WTC11 (cell line): ENCODE measurements around the gene KIF17. TPM values are rescaled to one million over a fixed set of nuclear protein-coding genes. Genes with fewer than 3 reads are reported as not detected.

Experiments
- ATAC-seq: fragments of 200-7000 bp; cut with Tn5 transposase; 2 replicates; pipeline ENCODE4 v1.10.0; 2021; ENCODE audit warnings: mild to moderate bottlenecking, moderate library complexity
- CTCF ChIA-PET: fragments of 300-600 bp; sonication (Branson Sonifier 250); formaldehyde crosslinking; loops from one replicate; lab custom pipeline; 2021; ENCODE audit warnings: antibody characterized with exemption; lab: Charles Lee
- POLR2A ChIA-PET: fragments of 350-600 bp; sonication (Branson Sonifier 250); formaldehyde crosslinking; loops from one replicate; lab custom pipeline; 2021; ENCODE audit warnings: antibody characterized with exemption; lab: Charles Lee
- DNase-seq: peaks from one replicate; pipeline ENCODE4 v3.0.0; 2021; ENCODE audit warnings: low spot score
- H3K27ac Mint-ChIP-seq: 2 replicates; pipeline ENCODE4 v1.8.0; 2021; ENCODE audit warnings: mixed read lengths
- H3K27me3 Mint-ChIP-seq: 2 replicates; pipeline ENCODE4 v1.8.0; 2021; ENCODE audit warnings: low read depth, mild to moderate bottlenecking, moderate library complexity, mixed read lengths
- H3K36me3 Mint-ChIP-seq: 2 replicates; pipeline ENCODE4 v1.8.0; 2021; ENCODE audit warnings: mixed read lengths
- H3K4me1 Mint-ChIP-seq: 2 replicates; pipeline ENCODE4 v1.8.0; 2022; ENCODE audit warnings: mixed read lengths
- H3K4me3 Mint-ChIP-seq: 2 replicates; pipeline ENCODE4 v1.8.0; 2021; ENCODE audit warnings: mild to moderate bottlenecking, moderate library complexity, mixed read lengths
- H3K9me3 Mint-ChIP-seq: 2 replicates; pipeline ENCODE4 v1.8.0; 2021; ENCODE audit warnings: mixed read lengths
- AR ChIP-seq: fragments of 250-450 bp; sonication (Bioruptor Pico); IDR thresholded peaks from 2 replicates; pipeline ENCODE4 v1.9.0; 2021; ENCODE audit warnings: mild to moderate bottlenecking
- ARID4B ChIP-seq: sonication (generic); formaldehyde crosslinking; IDR thresholded peaks from 2 replicates; pipeline ENCODE4 v1.8.0; 2023; ENCODE audit warnings: missing genetic modification reagents, mild to moderate bottlenecking, borderline replicate concordance
- CTCF ChIP-seq: fragments of 200-600 bp; IDR thresholded peaks from 2 replicates; pipeline ENCODE4 v1.8.0; 2022; ENCODE audit warnings: antibody characterized with exemption
- ESRRA ChIP-seq: sonication (generic); formaldehyde crosslinking; IDR thresholded peaks from 2 replicates; pipeline ENCODE4 v1.8.1; 2022; ENCODE audit warnings: mild to moderate bottlenecking, missing genetic modification reagents, borderline replicate concordance
- HMGA2 ChIP-seq: fragments of 250-450 bp; sonication (Bioruptor Pico); IDR thresholded peaks from 2 replicates; pipeline ENCODE4 v1.4.0; 2021; ENCODE audit warnings: mild to moderate bottlenecking, moderate library complexity
- JAZF1 ChIP-seq: fragments of 250-450 bp; sonication (Bioruptor Pico); IDR thresholded peaks from 2 replicates; pipeline ENCODE4 v1.9.0; 2021; ENCODE audit warnings: moderate library complexity, mild to moderate bottlenecking, inconsistent platforms
- RELA ChIP-seq: sonication (generic); formaldehyde crosslinking; IDR thresholded peaks from 2 replicates; pipeline ENCODE4 v1.8.1; 2022; ENCODE audit warnings: missing genetic modification reagents, mild to moderate bottlenecking, borderline replicate concordance
- SP1 ChIP-seq: sonication (generic); formaldehyde crosslinking; conservative IDR thresholded peaks from 2 replicates; pipeline ENCODE4 v1.8.1; 2022; ENCODE audit warnings: missing genetic modification reagents
- ZMAT4 ChIP-seq: fragments of 250-450 bp; sonication (Bioruptor Pico); IDR thresholded peaks from 2 replicates; pipeline ENCODE4 v1.9.0; 2021; ENCODE audit warnings: mild to moderate bottlenecking
- ZNF232 ChIP-seq: sonication (generic); formaldehyde crosslinking; IDR thresholded peaks from 2 replicates; pipeline ENCODE4 v1.8.0; 2022; ENCODE audit warnings: mild to moderate bottlenecking, missing genetic modification reagents
- total RNA-seq: library from RNA; stranded (reverse); gene quantifications from 3 replicates; pipeline ENCODE4 v1.2.3, GENCODE V29; 2021
- TF ChIP-seq, protein P1 (sequence below): sonication (generic); formaldehyde crosslinking; IDR thresholded peaks from 2 replicates; pipeline ENCODE4 v1.8.1; 2022; ENCODE audit warnings: missing genetic modification reagents, borderline replicate concordance

KIF17 gene
- total RNA-seq, 1 experiment from 2014 or later: 8.1 TPM

DNA sequence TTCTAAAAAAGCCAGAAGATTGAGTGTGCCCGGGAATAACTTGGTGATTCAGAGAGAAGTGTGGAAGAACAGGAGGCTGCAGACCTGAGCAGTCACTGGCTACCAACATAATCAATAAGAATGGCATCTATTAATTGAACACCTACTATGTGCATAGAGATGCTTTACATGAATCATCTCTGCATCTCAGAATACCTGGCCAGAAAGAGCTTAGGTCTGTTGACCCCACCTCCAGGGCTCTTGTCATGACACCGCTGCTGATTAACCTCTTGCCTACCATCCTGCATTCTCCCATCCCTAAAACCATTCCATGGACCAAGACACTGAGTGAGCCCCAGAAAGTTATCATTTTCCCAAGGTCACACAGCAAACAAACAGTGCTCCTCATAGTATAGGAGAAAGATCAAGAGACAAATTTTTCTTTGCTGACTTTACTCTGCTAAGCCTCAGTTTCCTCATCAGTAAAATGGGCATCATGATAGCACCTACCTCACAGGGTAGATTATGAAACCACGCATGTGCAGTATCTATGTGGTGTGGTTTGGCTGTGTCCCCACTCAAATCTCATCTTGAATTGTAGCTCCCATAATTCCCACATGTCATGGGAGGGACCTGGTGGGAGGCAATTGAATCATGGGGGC, 100.8 kb downstream of the KIF17 start (continued):
- no peak for TF ChIP-seq SP1 (CRISPR knock-in tag)
- no peak for TF ChIP-seq RELA (CRISPR knock-in tag)

DNA sequence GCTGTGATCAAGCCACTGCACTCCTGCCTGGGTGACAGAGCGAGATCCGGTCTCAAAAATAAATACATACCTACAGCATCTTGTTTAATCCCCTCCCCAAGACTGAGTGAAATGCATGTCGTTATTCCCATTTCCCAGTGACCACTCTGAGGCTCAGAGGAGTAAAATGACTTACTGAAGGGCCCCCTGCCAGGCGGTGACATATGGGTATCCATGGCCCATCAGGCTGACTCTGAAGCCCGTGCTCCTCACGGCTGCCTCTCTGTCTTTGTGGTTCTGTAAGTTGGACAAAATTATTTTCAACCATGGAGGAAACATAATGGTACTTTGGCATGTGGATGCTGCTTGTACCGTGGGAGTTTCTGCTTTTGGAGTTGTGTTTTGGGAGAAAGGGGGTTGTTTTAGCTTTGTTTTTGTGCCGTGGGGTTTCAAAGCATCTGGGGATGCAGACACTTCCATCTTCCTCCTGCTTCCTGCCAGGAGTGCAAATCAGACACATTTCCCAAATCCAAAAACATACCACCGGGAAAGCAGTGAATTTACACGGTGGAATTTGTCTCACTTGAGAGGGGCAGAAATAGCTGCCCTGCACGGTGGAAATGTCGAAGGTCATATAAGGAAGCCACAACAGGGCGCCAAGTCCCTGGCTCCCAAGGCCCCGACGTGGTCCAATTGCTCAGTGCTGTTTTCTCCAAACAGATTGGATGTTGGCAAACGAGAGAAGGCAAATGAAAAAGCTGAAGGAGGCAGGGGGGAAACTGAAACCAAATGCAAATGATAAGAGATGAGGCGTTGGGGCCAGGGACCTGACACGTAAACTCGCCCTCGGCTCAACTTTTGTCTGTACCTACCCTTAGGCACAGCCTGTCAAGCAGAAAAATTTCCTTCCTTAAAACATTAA, 101.6 kb downstream of the KIF17 start:
- peak overlapping the region; percentile 57; the same call in 1 of the 2 replicates for H3K27ac Mint-ChIP-seq
- peak; percentile 18; the same call in 1 of the 2 replicates for ATAC-seq
- CTCF ChIA-PET: interaction anchor here (1.9 to 2.2 kb wide), 2 partner anchors 17 to 41 kb away, joined by 8 to 13 read pairs; partner anchors contain the start of gene PINK1

More for the DNA sequence above, 101.6 kb downstream of the KIF17 start:
- no peak overlapping the region for H3K4me3 Mint-ChIP-seq
- H3K9me3 Mint-ChIP-seq: no peaks in the 10 kb centered on the region
- H3K27me3 Mint-ChIP-seq: no peaks in the 10 kb centered on the region
- peaks cover 30% of the 10 kb centered on the region for H3K4me1 Mint-ChIP-seq
- TF ChIP-seq HMGA2 (CRISPR knock-in tag) (no peak), ZMAT4 (CRISPR knock-in tag) (no peak), AR (CRISPR knock-in tag) (no peak), JAZF1 (no peak), ESRRA (no peak), CTCF (no peak), ZNF232 (CRISPR knock-in tag) (no peak), SP1 (CRISPR knock-in tag) (no peak), RELA (CRISPR knock-in tag) (no peak), ARID4B (CRISPR knock-in tag) (no peak)
- TF ChIP-seq, protein P1, sequence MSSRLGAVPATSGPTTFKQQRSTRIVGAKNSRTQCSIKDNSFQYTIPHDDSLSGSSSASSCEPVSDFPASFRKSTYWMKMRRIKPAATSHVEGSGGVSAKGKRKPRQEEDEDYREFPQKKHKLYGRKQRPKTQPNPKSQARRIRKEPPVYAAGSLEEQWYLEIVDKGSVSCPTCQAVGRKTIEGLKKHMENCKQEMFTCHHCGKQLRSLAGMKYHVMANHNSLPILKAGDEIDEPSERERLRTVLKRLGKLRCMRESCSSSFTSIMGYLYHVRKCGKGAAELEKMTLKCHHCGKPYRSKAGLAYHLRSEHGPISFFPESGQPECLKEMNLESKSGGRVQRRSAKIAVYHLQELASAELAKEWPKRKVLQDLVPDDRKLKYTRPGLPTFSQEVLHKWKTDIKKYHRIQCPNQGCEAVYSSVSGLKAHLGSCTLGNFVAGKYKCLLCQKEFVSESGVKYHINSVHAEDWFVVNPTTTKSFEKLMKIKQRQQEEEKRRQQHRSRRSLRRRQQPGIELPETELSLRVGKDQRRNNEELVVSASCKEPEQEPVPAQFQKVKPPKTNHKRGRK (CRISPR knock-in tag): no peak
- POLR2A ChIA-PET: interaction anchor here (0.8 kb wide), 1 partner anchor 18 kb away, joined by 3 read pairs; no protein-coding TSS in a partner anchor
- no peaks in the 10 kb centered on the region for H3K36me3 Mint-ChIP-seq
- DNase-seq: no peak
